ENCODE measurements around the gene VPS11.
"Not testable (repeated sequence)": the region's sequence is repeated elsewhere in the genome, so short reads cannot be mapped to it uniquely, and the experiment has no call there.

The VPS11 gene

DNA sequence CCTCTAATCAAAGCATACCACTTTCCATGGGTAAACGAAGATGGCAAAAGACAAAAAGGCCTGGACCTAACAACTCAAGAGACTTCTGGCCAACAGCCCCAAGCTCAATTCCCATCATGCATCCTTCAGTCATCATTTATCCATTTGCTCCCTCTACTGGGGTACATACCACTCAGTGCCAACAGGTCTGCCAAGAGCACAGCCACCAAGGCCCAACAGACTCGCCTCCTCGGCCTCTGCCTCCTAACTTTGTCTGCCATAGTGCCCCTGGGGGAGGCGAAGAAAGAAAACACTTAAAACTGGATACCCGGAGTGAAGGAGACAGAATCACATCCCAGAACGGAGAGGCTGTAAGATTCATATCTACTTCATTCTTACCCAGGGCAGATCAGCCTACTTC lies 11.7 kb upstream of the VPS11 start:
- no peaks in the 10 kb centered on the region for H3F3A ChIP-seq (ENCODE audit: low read depth)
- H4K20me1 ChIP-seq (ENCODE audit: insufficient read depth, low read length, poor library complexity, severe bottlenecking): peaks cover 31% of the 10 kb centered on the region
- no peaks in the 10 kb centered on the region for H3K9me2 ChIP-seq (replicated peaks; ENCODE audit: low read depth, low read length)
- H3K9me3 ChIP-seq (ENCODE audit: insufficient read depth, low read depth, low read length): no peaks in the 10 kb centered on the region
- peaks cover 43% of the 10 kb centered on the region for H3K36me3 ChIP-seq (ENCODE audit: insufficient read depth, low read length)
- H3K4me3 ChIP-seq (ENCODE audit: low read length, poor library complexity, severe bottlenecking): peak overlapping the region; percentile 94
- H3K79me2 ChIP-seq (ENCODE audit: insufficient read depth, low read length): peaks cover 61% of the 10 kb centered on the region
- peak overlapping the region; percentile 99 for H3K9ac ChIP-seq (ENCODE audit: low read depth, low read length, poor library complexity, severe bottlenecking)
- H3K4me1 ChIP-seq (ENCODE audit: insufficient read depth, low read length, poor library complexity, severe bottlenecking): peaks cover 26% of the 10 kb centered on the region
- no peak overlapping the region for H2AFZ ChIP-seq (ENCODE audit: low read length)
- no peak for TF ChIP-seq EZH2phosphoT487 (IDR thresholded peaks at IDR 0.05; ENCODE audit: borderline replicate concordance)
- TF ChIP-seq, protein P1, sequence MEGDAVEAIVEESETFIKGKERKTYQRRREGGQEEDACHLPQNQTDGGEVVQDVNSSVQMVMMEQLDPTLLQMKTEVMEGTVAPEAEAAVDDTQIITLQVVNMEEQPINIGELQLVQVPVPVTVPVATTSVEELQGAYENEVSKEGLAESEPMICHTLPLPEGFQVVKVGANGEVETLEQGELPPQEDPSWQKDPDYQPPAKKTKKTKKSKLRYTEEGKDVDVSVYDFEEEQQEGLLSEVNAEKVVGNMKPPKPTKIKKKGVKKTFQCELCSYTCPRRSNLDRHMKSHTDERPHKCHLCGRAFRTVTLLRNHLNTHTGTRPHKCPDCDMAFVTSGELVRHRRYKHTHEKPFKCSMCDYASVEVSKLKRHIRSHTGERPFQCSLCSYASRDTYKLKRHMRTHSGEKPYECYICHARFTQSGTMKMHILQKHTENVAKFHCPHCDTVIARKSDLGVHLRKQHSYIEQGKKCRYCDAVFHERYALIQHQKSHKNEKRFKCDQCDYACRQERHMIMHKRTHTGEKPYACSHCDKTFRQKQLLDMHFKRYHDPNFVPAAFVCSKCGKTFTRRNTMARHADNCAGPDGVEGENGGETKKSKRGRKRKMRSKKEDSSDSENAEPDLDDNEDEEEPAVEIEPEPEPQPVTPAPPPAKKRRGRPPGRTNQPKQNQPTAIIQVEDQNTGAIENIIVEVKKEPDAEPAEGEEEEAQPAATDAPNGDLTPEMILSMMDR (conservative IDR thresholded peaks at IDR 0.05; ENCODE audit: low read length): peak; percentile 56
- peaks cover 6% of the 10 kb centered on the region for H3K27me3 ChIP-seq (ENCODE audit: insufficient read depth, low read length, poor library complexity, severe bottlenecking)
- H3K4me2 ChIP-seq (ENCODE audit: low read depth, low read length, poor library complexity, severe bottlenecking): peak overlapping the region; percentile 93

DNA sequence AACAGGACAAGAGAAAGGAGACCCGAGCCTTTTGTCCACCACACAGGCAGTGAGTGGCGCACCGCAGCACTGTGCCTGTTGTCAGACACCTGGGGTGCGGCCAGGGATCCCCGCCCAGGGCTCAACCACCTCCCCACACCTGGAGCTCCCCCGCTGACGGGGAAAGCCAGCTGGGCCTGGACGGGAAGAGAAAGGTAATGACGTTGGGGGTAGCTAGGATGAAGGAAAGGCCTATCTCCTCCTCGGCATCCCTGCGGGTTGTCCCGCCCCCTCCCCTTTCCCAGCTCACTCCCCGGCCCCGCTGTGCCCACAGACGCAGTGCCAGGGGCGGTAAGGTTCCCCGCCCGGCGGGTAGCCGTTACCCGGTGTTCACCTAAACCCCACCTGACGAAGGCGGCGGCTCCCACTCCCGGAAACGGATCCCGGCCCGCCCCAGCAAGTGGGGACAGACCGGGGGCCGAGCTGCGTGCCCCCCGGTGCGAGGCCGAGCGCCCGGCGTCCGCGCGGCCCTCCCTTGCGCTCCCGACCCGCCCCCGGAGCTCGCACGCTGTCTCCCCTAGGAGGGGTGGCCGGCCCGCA lies 11.1 kb upstream of the VPS11 start:
- H3F3A ChIP-seq (ENCODE audit: low read depth): no peaks in the 10 kb centered on the region
- H3K9me3 ChIP-seq (ENCODE audit: insufficient read depth, low read depth, low read length): no peaks in the 10 kb centered on the region
- peak overlapping the region; percentile 99 for H3K9ac ChIP-seq (ENCODE audit: low read depth, low read length, poor library complexity, severe bottlenecking)
- H3K4me3 ChIP-seq (ENCODE audit: low read length, poor library complexity, severe bottlenecking): peak overlapping the region; percentile 94
- peaks cover 61% of the 10 kb centered on the region for H3K79me2 ChIP-seq (ENCODE audit: insufficient read depth, low read length)
- TF ChIP-seq EZH2phosphoT487 (IDR thresholded peaks at IDR 0.05; ENCODE audit: borderline replicate concordance): no peak
- TF ChIP-seq, protein P1 (conservative IDR thresholded peaks at IDR 0.05; ENCODE audit: low read length): no peak
- H3K4me2 ChIP-seq (ENCODE audit: low read depth, low read length, poor library complexity, severe bottlenecking): peak overlapping the region; percentile 93
- peaks cover 26% of the 10 kb centered on the region for H3K4me1 ChIP-seq (ENCODE audit: insufficient read depth, low read length, poor library complexity, severe bottlenecking)
- H2AFZ ChIP-seq (ENCODE audit: low read length): peak overlapping the region; percentile 81
- peaks cover 31% of the 10 kb centered on the region for H4K20me1 ChIP-seq (ENCODE audit: insufficient read depth, low read length, poor library complexity, severe bottlenecking)
- no peaks in the 10 kb centered on the region for H3K9me2 ChIP-seq (replicated peaks; ENCODE audit: low read depth, low read length)
- peaks cover 37% of the 10 kb centered on the region for H3K36me3 ChIP-seq (ENCODE audit: insufficient read depth, low read length)
- H3K27me3 ChIP-seq (ENCODE audit: insufficient read depth, low read length, poor library complexity, severe bottlenecking): peaks cover 6% of the 10 kb centered on the region

DNA sequence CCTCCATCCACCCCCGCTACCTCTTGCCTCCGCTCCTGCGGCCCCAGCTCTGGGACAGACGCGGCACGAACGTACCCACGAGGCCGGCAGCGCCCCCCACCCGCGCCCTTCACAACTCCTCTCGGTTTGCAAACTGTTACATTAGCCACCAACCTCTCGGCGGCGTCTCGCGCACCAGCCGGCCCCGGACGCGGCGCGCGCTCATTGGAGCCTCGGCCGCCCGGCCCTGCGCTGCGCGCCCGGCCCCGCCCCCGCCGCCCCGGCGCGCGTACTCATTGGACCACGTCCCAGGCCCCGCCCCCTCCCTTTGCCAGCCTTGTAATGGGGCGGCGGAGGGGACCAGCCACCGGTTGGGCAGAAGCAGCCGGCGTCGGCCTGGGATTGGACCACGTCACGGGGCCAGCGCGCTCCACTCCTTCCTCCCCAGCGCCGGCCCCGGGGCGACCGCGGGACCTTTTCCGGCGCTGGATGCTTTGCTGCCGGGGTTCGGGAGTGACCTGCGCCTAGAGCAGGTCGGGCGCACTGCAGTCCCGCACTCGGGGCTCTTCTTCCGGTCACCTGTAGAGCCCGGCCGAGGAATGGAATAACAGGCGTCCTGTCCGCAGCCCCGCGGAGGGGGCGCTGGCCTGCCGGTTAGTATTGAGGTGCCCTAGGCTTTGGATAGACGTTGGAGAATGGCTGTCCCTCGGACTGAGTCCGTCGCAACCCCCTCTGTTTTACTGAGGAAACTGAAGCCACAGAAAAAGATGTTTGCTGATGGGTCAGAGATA lies 10.4 kb upstream of the VPS11 start, which contains the start of gene HYOU1:
Gene HYOU1 (minus strand): TSS at position 206 of the 770 bp plus-strand sequence. CDS start 1,045 bp downstream, outside the sequence.
- Histone ChIP-seq H3K9me2 (replicated peaks; ENCODE audit: low read depth, low read length) (no peaks in the 10 kb centered on the region), H4K20me1 (ENCODE audit: insufficient read depth, low read length, poor library complexity, severe bottlenecking) (peaks cover 31% of the 10 kb centered on the region), H3K79me2 (ENCODE audit: insufficient read depth, low read length) (peaks cover 54% of the 10 kb centered on the region), H3K9me3 (ENCODE audit: insufficient read depth, low read depth, low read length) (no peaks in the 10 kb centered on the region), H3K9ac (ENCODE audit: low read depth, low read length, poor library complexity, severe bottlenecking) (peak within 1 kb of the TSS; percentile 99), H3K4me2 (ENCODE audit: low read depth, low read length, poor library complexity, severe bottlenecking) (peak within 1 kb of the TSS; percentile 93), H3K4me3 (ENCODE audit: low read length, poor library complexity, severe bottlenecking) (peak within 1 kb of the TSS; percentile 94), H2AFZ (ENCODE audit: low read length) (peak within 1 kb of the TSS; percentile 82), H3K27me3 (ENCODE audit: insufficient read depth, low read length, poor library complexity, severe bottlenecking) (peaks cover 6% of the 10 kb centered on the region), H3K36me3 (ENCODE audit: insufficient read depth, low read length) (peaks cover 30% of the 10 kb centered on the region), H3F3A (ENCODE audit: low read depth) (no peaks in the 10 kb centered on the region), H3K4me1 (ENCODE audit: insufficient read depth, low read length, poor library complexity, severe bottlenecking) (peaks cover 26% of the 10 kb centered on the region)
- TF ChIP-seq EZH2phosphoT487 (IDR thresholded peaks at IDR 0.05; ENCODE audit: borderline replicate concordance): no peak
- TF ChIP-seq, protein P1 (conservative IDR thresholded peaks at IDR 0.05; ENCODE audit: low read length): no peak; the same call in 1 of the 2 replicates

DNA sequence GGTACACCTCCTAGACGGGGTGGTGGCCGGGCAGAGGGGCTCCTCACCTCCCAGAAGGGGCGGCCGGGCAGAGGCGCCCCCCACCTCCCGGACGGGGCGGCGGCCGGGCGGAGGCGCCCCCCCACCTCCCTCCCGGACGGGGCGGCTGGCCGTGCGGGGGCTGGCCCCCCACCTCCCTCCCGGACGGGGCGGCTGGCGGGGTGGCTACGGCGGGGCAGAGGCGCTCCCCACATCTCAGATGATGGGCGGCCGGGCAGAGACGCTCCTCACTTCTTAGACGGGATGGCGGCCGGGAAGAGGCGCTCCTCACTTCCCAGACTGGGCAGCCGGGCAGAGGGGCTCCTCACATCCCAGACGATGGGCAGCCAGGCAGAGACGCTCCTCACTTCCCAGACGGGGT lies 8.5 kb upstream of the VPS11 start:
- H3K36me3 ChIP-seq (ENCODE audit: insufficient read depth, low read length): peaks cover 10% of the 10 kb centered on the region; the same call in 1 of the 2 replicates
- H3K9ac ChIP-seq (ENCODE audit: low read depth, low read length, poor library complexity, severe bottlenecking); H3K4me2 ChIP-seq (ENCODE audit: low read depth, low read length, poor library complexity, severe bottlenecking); H3F3A ChIP-seq (ENCODE audit: low read depth); H2AFZ ChIP-seq (ENCODE audit: low read length); H3K4me3 ChIP-seq (ENCODE audit: low read length, poor library complexity, severe bottlenecking); H3K9me3 ChIP-seq (ENCODE audit: insufficient read depth, low read depth, low read length); H3K9me2 ChIP-seq (replicated peaks; ENCODE audit: low read depth, low read length); H3K27me3 ChIP-seq (ENCODE audit: insufficient read depth, low read length, poor library complexity, severe bottlenecking): not testable (repeated sequence)
- H4K20me1 ChIP-seq (ENCODE audit: insufficient read depth, low read length, poor library complexity, severe bottlenecking): peaks cover 26% of the 10 kb centered on the region
- peaks cover 36% of the 10 kb centered on the region for H3K79me2 ChIP-seq (ENCODE audit: insufficient read depth, low read length)
- H3K4me1 ChIP-seq (ENCODE audit: insufficient read depth, low read length, poor library complexity, severe bottlenecking): peaks cover 24% of the 10 kb centered on the region
